GM23338 (cell line): ENCODE results near the gene RPH3AL. TPM values are rescaled to one million over a fixed set of nuclear protein-coding genes. Genes with fewer than 3 reads are reported as not detected.

ENCODE experiments used
- ATAC-seq: fragments of 200-7000 bp; cut with Tn5 transposase; 3 replicates; pipeline ENCODE4 v1.9.1; 2020
- DNase-seq: peaks from one replicate; pipeline ENCODE4 v3.0.0-alpha.2; 2015; ENCODE audit warnings: low spot score
- H2AFZ ChIP-seq: fragments of 200-600 bp; sonication (generic); 2 replicates; pipeline ENCODE4 v1.8.0; 2016; ENCODE audit warnings: antibody characterized with exemption, mild to moderate bottlenecking, moderate library complexity
- H3F3A ChIP-seq: fragments of 200-600 bp; sonication (generic); replicated peaks from 2 replicates; pipeline ENCODE4 v1.8.0; 2017; ENCODE audit warnings: antibody characterized with exemption, mixed run types, low read depth
- H3K27ac ChIP-seq: fragments of 200-600 bp; sonication (generic); 2 replicates; pipeline ENCODE4 v1.6.1; 2016; ENCODE audit warnings: low read depth
- H3K27me3 ChIP-seq: fragments of 200-600 bp; sonication (generic); 2 replicates; pipeline ENCODE4 v1.8.0; 2016; ENCODE audit warnings: mild to moderate bottlenecking, mixed run types, moderate library complexity; ENCODE audit not compliant: insufficient read depth
- H3K36me3 ChIP-seq: fragments of 200-600 bp; sonication (generic); 2 replicates; pipeline ENCODE4 v1.8.0; 2016; ENCODE audit warnings: mild to moderate bottlenecking; ENCODE audit not compliant: insufficient read depth
- H3K4me1 ChIP-seq: fragments of 200-600 bp; sonication (generic); 2 replicates; pipeline ENCODE4 v1.8.0; 2016; ENCODE audit warnings: mild to moderate bottlenecking, moderate library complexity; ENCODE audit not compliant: insufficient read depth
- H3K4me2 ChIP-seq: fragments of 200-600 bp; sonication (generic); 2 replicates; pipeline ENCODE4 v1.7.1; 2017; ENCODE audit warnings: mixed run types
- H3K4me3 ChIP-seq: fragments of 200-600 bp; sonication (generic); 2 replicates; pipeline ENCODE4 v1.6.1; 2016; ENCODE audit warnings: mixed run types
- H3K79me2 ChIP-seq: fragments of 200-600 bp; sonication (generic); replicated peaks from 2 replicates; pipeline ENCODE4 v1.8.0; 2017; ENCODE audit warnings: mild to moderate bottlenecking; ENCODE audit not compliant: insufficient read depth
- H3K9me2 ChIP-seq: fragments of 200-600 bp; sonication (generic); 2 replicates; pipeline ENCODE4 v1.8.0; 2017; ENCODE audit not compliant: insufficient read depth
- H4K20me1 ChIP-seq: fragments of 200-600 bp; sonication (generic); replicated peaks from 2 replicates; pipeline ENCODE4 v1.8.0; 2017; ENCODE audit warnings: mild to moderate bottlenecking; ENCODE audit not compliant: insufficient read depth
- H3K27ac Mint-ChIP-seq: 2 replicates; pipeline ENCODE4 v1.8.0; 2020; ENCODE audit warnings: inconsistent platforms, mild to moderate bottlenecking, moderate library complexity, mixed read lengths
- H3K27me3 Mint-ChIP-seq: 3 replicates; pipeline ENCODE4 v1.8.0; 2022; ENCODE audit warnings: low read depth, mild to moderate bottlenecking, moderate library complexity, mixed read lengths, inconsistent platforms; ENCODE audit not compliant: insufficient read depth, poor library complexity
- H3K36me3 Mint-ChIP-seq: 3 replicates; pipeline ENCODE4 v1.8.0; 2021; ENCODE audit warnings: low read depth, mild to moderate bottlenecking, inconsistent platforms, moderate library complexity, mixed read lengths
- H3K4me1 Mint-ChIP-seq: 3 replicates; pipeline ENCODE4 v1.8.0; 2020; ENCODE audit warnings: mild to moderate bottlenecking, inconsistent platforms, mixed read lengths
- H3K4me3 Mint-ChIP-seq: 3 replicates; pipeline ENCODE4 v1.8.0; 2021; ENCODE audit warnings: moderate library complexity, mild to moderate bottlenecking, inconsistent platforms, mixed read lengths
- H3K9me3 Mint-ChIP-seq: 3 replicates; pipeline ENCODE4 v1.8.0; 2020; ENCODE audit warnings: moderate library complexity, mild to moderate bottlenecking, inconsistent platforms, mixed read lengths
- ETS1 ChIP-seq: IDR thresholded peaks from 2 replicates; pipeline ENCODE4 v1.6.1; 2016; ENCODE audit warnings: antibody characterized with exemption
- EZH2 ChIP-seq: fragments of 200-600 bp; sonication (generic); IDR thresholded peaks from one replicate; pipeline ENCODE4 v1.8.0; 2017; ENCODE audit warnings: antibody characterized with exemption, mild to moderate bottlenecking, low read depth; ENCODE audit not compliant: unreplicated experiment
- EZH2phosphoT487 ChIP-seq: fragments of 200-600 bp; sonication (generic); IDR thresholded peaks from one replicate; pipeline ENCODE4 v1.8.1; 2018; ENCODE audit warnings: antibody characterized with exemption; ENCODE audit not compliant: unreplicated experiment
- JUNB ChIP-seq: IDR thresholded peaks from one replicate; pipeline ENCODE4 v1.6.1; 2016; ENCODE audit warnings: antibody characterized with exemption; ENCODE audit not compliant: unreplicated experiment
- REST ChIP-seq: IDR thresholded peaks from one replicate; pipeline ENCODE4 v1.6.1; 2018; ENCODE audit warnings: antibody characterized with exemption; ENCODE audit not compliant: unreplicated experiment
- STAT1 ChIP-seq: IDR thresholded peaks from one replicate; pipeline ENCODE4 v1.6.1; 2016; ENCODE audit warnings: antibody characterized with exemption; ENCODE audit not compliant: unreplicated experiment
- ZNF114 ChIP-seq: fragments of 250-450 bp; sonication (Bioruptor Pico); IDR thresholded peaks from 2 replicates; pipeline ENCODE4 v1.5.0; 2020; ENCODE audit warnings: mild to moderate bottlenecking, moderate library complexity
- ZNF331 ChIP-seq: fragments of 250-450 bp; sonication (Bioruptor Pico); IDR thresholded peaks from 2 replicates; pipeline ENCODE4 v1.5.0; 2020; ENCODE audit warnings: low read depth, mild to moderate bottlenecking, moderate library complexity
- polyA plus RNA-seq: library from polyadenylated mRNA; unstranded; fragments of >200 nt; fragmentation: Nextera tagmentation; extraction: Ambion mirVana; gene quantifications from 2 replicates; pipeline ENCODE4 v1.2.1, GENCODE V29; 2016
- total RNA-seq: library from RNA; depleted of rRNA; stranded (reverse); fragments of >200 nt; shearing (Covaris generic); gene quantifications from 2 replicates; pipeline ENCODE4 v1.2.3, GENCODE V29; 2014
- TF ChIP-seq, protein P1 (sequence below): fragments of 250-450 bp; sonication (Bioruptor Pico); IDR thresholded peaks from 2 replicates; pipeline ENCODE4 v1.5.0; 2020; ENCODE audit warnings: mild to moderate bottlenecking, moderate library complexity

RPH3AL gene
- total and polyA plus RNA-seq, 2 experiments from 2014 or later = 2.7 to 6.3 TPM

- H3K4me1 Mint-ChIP-seq = peaks cover 8% of the 10 kb centered on the region; the same call in 2 of the 3 replicates
- Histone ChIP-seq H3K4me1 (no peaks in the 10 kb centered on the region), H3K27ac (no peak overlapping the region), H3K36me3 (no peaks in the 10 kb centered on the region), H3K4me2 (no peak overlapping the region), H3K27me3 (no peaks in the 10 kb centered on the region), H2AFZ (no peak overlapping the region), H4K20me1 (no peaks in the 10 kb centered on the region), H3K9me2 (no peaks in the 10 kb centered on the region), H3K79me2 (no peaks in the 10 kb centered on the region), H3F3A (no peaks in the 10 kb centered on the region), H3K4me3 (no peak overlapping the region)
- no peaks in the 10 kb centered on the region for H3K36me3 Mint-ChIP-seq
- no peak overlapping the region for H3K4me3 Mint-ChIP-seq
- H3K27me3 Mint-ChIP-seq = peaks cover 5% of the 10 kb centered on the region
- H3K27ac Mint-ChIP-seq = no peak overlapping the region
- H3K9me3 Mint-ChIP-seq = no peaks in the 10 kb centered on the region
- no peak for TF ChIP-seq EZH2phosphoT487
- TF ChIP-seq ETS1 = no peak
- no peak for TF ChIP-seq ZNF331 (CRISPR knock-in tag)
- no peak for TF ChIP-seq STAT1
- DNase-seq (no peak), ATAC-seq (no peak)
Measured at GRCh38 chr17:250487-251300, 101.9 kb downstream of the RPH3AL start.

DNA sequence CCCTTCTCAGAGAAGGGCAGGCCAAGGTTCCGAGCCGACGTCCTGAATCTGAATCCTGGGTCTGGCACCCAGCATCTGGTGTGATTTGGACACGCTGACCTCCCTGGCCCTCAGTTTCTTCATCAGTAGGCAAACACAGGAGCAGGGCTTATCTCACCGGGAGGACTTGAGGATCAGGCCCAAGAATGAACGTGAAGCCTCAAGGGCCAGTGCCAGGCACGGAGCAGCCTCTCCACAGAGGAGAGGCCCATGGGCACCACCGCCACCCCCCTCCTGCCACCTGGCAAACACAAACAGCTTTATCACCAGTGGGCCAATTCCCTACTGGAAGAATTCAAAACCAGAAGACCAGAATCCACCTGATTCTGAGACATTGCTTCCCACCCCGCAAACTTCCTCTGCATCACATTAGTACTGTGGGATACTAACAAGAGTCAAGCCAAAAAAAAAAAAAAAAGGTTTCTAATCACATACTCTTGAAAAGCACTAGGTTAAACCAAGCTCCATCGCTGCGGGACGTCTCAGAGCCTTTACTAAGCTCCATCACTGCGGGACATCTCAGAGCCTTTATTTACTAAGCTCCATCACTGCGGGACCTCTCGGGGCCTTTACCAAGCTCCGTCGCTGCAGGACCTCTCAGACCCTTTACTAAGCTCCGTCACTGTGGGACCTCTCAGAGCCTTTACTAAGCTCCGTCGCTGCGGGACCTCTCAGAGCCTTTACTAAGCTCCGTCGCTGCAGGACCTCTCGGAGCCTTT lies 103.2 kb downstream of the RPH3AL start:
- Mint-ChIP-seq H3K4me3 (no peak overlapping the region), H3K27me3 (peaks cover 5% of the 10 kb centered on the region), H3K36me3 (no peaks in the 10 kb centered on the region; the same call in 2 of the 3 replicates), H3K9me3 (no peaks in the 10 kb centered on the region), H3K4me1 (peaks cover 8% of the 10 kb centered on the region; the same call in 2 of the 3 replicates), H3K27ac (no peak overlapping the region)
- Histone ChIP-seq H3K27ac (no peak overlapping the region; the same call in 1 of the 2 replicates), H3K36me3 (no peaks in the 10 kb centered on the region), H4K20me1 (no peaks in the 10 kb centered on the region), H3K27me3 (no peaks in the 10 kb centered on the region), H3K9me2 (no peaks in the 10 kb centered on the region), H3K4me2 (no peak overlapping the region), H3K79me2 (no peaks in the 10 kb centered on the region), H2AFZ (no peak overlapping the region), H3K4me1 (no peaks in the 10 kb centered on the region), H3K4me3 (no peak overlapping the region), H3F3A (no peaks in the 10 kb centered on the region)
- ATAC-seq (no peak), DNase-seq (no peak)
- no peak for TF ChIP-seq EZH2phosphoT487
- TF ChIP-seq REST = no peak
- no peak for TF ChIP-seq JUNB
- no peak for TF ChIP-seq ZNF114 (CRISPR knock-in tag)
- TF ChIP-seq EZH2 = no peak
- TF ChIP-seq, protein P1, sequence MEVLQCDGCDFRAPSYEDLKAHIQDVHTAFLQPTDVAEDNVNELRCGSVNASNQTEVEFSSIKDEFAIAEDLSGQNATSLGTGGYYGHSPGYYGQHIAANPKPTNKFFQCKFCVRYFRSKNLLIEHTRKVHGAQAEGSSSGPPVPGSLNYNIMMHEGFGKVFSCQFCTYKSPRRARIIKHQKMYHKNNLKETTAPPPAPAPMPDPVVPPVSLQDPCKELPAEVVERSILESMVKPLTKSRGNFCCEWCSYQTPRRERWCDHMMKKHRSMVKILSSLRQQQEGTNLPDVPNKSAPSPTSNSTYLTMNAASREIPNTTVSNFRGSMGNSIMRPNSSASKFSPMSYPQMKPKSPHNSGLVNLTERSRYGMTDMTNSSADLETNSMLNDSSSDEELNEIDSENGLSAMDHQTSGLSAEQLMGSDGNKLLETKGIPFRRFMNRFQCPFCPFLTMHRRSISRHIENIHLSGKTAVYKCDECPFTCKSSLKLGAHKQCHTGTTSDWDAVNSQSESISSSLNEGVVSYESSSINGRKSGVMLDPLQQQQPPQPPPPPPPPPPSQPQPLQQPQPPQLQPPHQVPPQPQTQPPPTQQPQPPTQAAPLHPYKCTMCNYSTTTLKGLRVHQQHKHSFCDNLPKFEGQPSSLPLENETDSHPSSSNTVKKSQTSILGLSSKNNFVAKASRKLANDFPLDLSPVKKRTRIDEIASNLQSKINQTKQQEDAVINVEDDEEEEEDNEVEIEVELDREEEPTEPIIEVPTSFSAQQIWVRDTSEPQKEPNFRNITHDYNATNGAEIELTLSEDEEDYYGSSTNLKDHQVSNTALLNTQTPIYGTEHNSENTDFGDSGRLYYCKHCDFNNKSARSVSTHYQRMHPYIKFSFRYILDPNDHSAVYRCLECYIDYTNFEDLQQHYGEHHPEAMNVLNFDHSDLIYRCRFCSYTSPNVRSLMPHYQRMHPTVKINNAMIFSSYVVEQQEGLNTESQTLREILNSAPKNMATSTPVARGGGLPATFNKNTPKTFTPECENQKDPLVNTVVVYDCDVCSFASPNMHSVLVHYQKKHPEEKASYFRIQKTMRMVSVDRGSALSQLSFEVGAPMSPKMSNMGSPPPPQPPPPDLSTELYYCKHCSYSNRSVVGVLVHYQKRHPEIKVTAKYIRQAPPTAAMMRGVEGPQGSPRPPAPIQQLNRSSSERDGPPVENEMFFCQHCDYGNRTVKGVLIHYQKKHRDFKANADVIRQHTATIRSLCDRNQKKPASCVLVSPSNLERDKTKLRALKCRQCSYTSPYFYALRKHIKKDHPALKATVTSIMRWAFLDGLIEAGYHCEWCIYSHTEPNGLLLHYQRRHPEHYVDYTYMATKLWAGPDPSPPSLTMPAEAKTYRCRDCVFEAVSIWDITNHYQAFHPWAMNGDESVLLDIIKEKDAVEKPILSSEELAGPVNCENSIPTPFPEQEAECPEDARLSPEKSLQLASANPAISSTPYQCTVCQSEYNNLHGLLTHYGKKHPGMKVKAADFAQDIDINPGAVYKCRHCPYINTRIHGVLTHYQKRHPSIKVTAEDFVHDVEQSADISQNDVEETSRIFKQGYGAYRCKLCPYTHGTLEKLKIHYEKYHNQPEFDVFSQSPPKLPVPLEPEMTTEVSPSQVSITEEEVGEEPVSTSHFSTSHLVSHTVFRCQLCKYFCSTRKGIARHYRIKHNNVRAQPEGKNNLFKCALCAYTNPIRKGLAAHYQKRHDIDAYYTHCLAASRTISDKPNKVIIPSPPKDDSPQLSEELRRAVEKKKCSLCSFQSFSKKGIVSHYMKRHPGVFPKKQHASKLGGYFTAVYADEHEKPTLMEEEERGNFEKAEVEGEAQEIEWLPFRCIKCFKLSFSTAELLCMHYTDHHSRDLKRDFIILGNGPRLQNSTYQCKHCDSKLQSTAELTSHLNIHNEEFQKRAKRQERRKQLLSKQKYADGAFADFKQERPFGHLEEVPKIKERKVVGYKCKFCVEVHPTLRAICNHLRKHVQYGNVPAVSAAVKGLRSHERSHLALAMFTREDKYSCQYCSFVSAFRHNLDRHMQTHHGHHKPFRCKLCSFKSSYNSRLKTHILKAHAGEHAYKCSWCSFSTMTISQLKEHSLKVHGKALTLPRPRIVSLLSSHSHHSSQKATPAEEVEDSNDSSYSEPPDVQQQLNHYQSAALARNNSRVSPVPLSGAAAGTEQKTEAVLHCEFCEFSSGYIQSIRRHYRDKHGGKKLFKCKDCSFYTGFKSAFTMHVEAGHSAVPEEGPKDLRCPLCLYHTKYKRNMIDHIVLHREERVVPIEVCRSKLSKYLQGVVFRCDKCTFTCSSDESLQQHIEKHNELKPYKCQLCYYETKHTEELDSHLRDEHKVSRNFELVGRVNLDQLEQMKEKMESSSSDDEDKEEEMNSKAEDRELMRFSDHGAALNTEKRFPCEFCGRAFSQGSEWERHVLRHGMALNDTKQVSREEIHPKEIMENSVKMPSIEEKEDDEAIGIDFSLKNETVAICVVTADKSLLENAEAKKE (CRISPR knock-in tag) = no peak
